ES-I3 (cell line): ENCODE data around the gene SNX2.

ENCODE experiments used
- H3K36me3 ChIP-seq: 2 replicates; pipeline ENCODE4 v1.6.1; 2013; ENCODE audit warnings: mild to moderate bottlenecking, low read length, control low read depth, moderate library complexity; ENCODE audit not compliant: insufficient read depth
- H3K4me1 ChIP-seq: 2 replicates; pipeline ENCODE4 v1.6.1; 2013; ENCODE audit warnings: mild to moderate bottlenecking, control low read depth, low read length; ENCODE audit not compliant: insufficient read depth
- H3K9ac ChIP-seq: 2 replicates; pipeline ENCODE4 v1.6.1; 2013; ENCODE audit warnings: low read depth, mild to moderate bottlenecking, low read length, moderate library complexity
- H3K9me3 ChIP-seq: 2 replicates; pipeline ENCODE4 v1.6.1; 2013; ENCODE audit warnings: mild to moderate bottlenecking, low read length, moderate library complexity; ENCODE audit not compliant: control insufficient read depth, insufficient read depth

The SNX2 gene

DNA sequence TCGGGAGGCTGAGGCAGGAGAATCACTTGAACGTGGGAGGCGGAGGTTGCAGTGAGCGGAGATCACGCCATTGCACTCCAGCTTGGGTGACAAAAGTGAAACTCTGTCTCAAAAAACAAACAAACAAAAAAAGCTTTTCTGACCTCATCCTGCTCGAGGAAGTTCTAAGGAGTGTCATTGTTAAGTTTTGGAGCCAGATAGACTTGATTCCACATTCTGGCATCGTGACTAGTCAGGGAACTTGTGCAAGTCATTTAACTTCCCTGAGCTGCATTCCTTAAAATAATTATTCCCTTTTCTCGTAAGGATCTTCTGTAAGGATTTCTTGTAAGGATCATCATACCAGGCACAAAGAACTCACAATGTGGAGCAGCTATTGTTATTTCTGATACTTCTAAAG is 96.8 kb downstream of the SNX2 start:
- Histone ChIP-seq H3K9ac (no peak overlapping the region), H3K9me3 (no peaks in the 10 kb centered on the region), H3K4me1 (0 out of 2 replicates have a peak, but pooled peaks cover 4% of the 10 kb centered on the region), H3K36me3 (no peaks in the 10 kb centered on the region)

DNA sequence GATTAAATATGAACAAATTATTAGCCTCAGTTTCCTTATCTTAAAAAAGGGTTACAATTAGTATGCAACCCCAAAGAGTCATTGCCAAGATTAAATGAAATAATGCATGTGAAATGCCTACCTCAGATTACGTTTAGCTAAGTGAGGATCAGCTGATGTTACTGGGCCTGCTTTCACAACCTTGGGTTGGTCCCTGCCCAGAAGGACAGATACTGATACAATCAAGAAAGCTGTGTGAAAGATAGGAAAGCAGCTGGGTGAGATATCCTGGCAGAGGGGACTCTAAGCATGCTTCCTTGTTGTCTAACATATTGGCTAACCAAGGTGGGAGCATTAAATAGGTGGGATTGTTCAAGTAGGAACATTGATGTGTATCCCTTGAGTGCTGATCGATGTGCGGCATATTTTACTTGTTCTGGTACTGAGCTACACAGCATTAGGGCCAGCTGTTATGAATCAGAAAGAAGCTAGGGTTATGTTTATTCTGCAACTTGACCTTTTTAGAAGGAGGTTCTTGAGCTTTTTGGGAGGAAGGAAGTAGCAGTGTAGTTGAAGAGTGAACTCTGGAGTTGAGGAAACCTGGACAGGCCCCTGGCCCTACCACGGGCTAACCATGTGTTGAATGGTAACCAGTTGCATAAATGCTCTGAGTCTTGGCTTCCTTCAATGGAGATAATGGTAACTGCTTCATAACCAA is 99.4 kb downstream of the SNX2 start:
- Histone ChIP-seq H3K36me3 (no peaks in the 10 kb centered on the region), H3K9ac (no peak overlapping the region), H3K4me1 (0 out of 2 replicates have a peak, but pooled peaks cover 4% of the 10 kb centered on the region), H3K9me3 (no peaks in the 10 kb centered on the region)

DNA sequence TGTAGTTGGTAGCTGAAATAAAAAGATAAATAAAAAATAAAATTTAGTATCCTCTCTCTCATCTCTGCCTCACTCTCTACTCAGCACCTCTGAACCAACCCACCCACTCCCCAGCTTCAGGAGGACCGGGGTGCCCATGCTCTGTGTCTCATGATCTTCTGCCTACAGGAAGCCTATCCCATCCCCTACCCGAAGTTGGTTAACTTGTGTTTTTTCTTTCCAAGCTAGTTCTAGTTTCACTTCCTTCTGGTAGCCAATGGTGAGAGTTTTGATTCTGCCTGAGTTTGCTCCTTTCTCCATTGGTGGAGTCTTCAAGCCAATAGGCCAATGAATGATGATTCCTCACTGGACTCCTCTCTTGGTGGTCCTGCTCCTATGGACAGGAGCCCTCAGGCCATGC is 102.6 kb downstream of the SNX2 start:
- H3K9ac ChIP-seq = no peak overlapping the region
- peaks cover 4% of the 10 kb centered on the region; the same call in 1 of the 2 replicates for H3K4me1 ChIP-seq
- no peaks in the 10 kb centered on the region for H3K9me3 ChIP-seq
- no peaks in the 10 kb centered on the region for H3K36me3 ChIP-seq

DNA sequence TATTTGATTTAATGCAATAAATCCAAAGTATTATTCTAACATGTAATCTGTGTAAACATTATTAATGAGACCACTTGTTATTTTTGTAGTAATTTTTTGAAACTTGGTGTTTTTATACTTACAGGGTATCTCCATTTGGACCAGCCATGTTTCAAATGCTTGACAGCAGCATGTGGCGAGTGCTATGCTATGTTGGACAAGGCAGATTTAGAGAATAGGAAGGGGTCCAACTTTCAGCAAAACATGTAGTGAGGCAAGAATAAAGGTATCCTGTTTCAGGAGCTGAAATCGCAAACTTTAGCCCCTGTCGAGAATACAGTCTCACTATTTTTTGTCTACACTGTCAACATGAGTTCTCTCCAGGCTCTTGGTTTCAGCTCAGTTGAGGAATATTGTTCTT is 104.2 kb downstream of the SNX2 start:
- H3K4me1 ChIP-seq = peaks cover 4% of the 10 kb centered on the region; the same call in 1 of the 2 replicates
- no peaks in the 10 kb centered on the region for H3K36me3 ChIP-seq
- no peaks in the 10 kb centered on the region for H3K9me3 ChIP-seq
- no peak overlapping the region for H3K9ac ChIP-seq
